T-helper 1 cell treated with Interleukin-12 subunit alpha and Interleukin-12 subunit beta and Interleukin-4 antibody, amounts not matched to agents 30 μg/mL and 1 μg/mL, for 36 hours (primary cell): Measurements from ENCODE around the gene GBA2.

ENCODE experiments used
- H3K27ac Mint-ChIP-seq: one replicate; pipeline ENCODE4 v1.8.0; 2021; ENCODE audit warnings: mild to moderate bottlenecking, mixed read lengths
- H3K27me3 Mint-ChIP-seq: one replicate; pipeline ENCODE4 v1.8.0; 2021; ENCODE audit warnings: low read depth, mixed read lengths
- H3K36me3 Mint-ChIP-seq: one replicate; pipeline ENCODE4 v1.8.0; 2021; ENCODE audit warnings: low read depth, mixed read lengths
- H3K4me1 Mint-ChIP-seq: one replicate; pipeline ENCODE4 v1.8.0; 2021; ENCODE audit warnings: low read depth, mixed read lengths
- H3K4me3 Mint-ChIP-seq: one replicate; pipeline ENCODE4 v1.8.0; 2021; ENCODE audit warnings: mild to moderate bottlenecking, moderate library complexity, mixed read lengths
- H3K9me3 Mint-ChIP-seq: one replicate; pipeline ENCODE4 v1.8.0; 2021; ENCODE audit warnings: mixed read lengths

GBA2 gene

DNA sequence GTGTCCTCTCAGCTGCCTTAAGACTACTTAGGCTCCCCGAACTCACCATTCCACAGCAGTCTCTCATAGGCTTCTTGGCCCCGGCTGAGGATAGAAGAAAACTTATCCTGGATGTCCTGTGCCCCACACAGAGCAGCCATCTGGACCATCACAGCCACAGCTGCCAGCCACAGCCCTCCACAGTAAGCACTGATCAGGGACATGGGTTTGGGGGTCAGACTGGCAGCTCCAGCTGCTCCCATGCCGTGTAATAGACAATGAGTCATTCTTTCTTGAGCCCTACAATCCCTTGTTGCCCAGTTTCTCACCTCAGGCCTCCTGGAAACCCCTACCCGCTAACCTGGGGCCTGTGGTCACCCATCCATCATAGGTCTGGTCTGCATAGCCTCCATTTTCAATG is 10.8 kb downstream of the GBA2 start:
- Mint-ChIP-seq H3K27me3 (no peaks in the 10 kb centered on the region), H3K9me3 (no peaks in the 10 kb centered on the region), H3K4me3 (no peak overlapping the region), H3K27ac (no peak overlapping the region), H3K4me1 (peaks cover 21% of the 10 kb centered on the region), H3K36me3 (peaks cover 50% of the 10 kb centered on the region)

DNA sequence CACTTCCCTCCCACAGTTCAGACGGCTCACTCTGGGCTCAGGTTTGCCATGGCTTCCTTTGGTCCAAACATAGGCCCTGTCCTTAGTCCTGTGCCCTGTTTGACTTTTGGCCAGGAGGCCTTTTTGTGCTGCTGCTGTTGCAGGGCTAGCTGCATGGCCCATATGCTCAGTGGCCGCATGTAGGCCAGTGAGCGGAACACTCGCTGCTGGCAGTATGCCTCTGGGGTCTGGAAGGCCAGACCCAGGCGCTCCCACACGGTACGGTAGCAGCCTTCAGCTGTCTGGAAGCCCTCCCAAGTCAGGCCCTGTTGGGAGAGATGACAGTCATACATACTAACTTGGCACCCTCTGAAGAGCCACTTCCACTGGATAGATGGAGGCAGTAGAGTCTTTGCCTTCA is 11.9 kb downstream of the GBA2 start:
- peaks cover 21% of the 10 kb centered on the region for H3K4me1 Mint-ChIP-seq
- H3K27ac Mint-ChIP-seq, result no peak overlapping the region
- H3K9me3 Mint-ChIP-seq, result no peaks in the 10 kb centered on the region
- no peaks in the 10 kb centered on the region for H3K27me3 Mint-ChIP-seq
- no peak overlapping the region for H3K4me3 Mint-ChIP-seq
- peaks cover 43% of the 10 kb centered on the region for H3K36me3 Mint-ChIP-seq

DNA sequence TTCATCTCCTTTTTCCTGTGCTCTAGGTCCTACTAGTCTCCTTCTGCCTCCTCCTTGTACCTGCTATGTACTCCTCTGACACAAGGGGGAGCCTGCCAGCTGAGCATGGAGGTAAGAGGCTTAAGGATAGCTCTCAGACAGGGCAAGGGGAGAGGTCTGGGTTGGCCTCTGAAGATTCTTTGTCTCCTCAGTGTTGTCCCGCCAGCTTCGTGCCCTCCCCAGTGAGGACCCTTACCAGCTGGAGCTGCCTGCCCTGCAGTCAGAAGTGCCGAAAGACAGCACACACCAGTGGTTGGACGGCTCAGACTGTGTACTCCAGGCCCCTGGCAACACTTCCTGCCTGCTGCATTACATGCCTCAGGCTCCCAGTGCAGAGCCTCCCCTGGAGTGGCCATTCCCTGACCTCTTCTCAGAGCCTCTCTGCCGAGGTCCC is 12.8 kb downstream of the GBA2 start:
- Mint-ChIP-seq H3K9me3 (no peaks in the 10 kb centered on the region), H3K27me3 (no peaks in the 10 kb centered on the region)

GRCh38 chr9:35734096-35734495 is 14.9 kb downstream of the GBA2 start:
- Mint-ChIP-seq H3K27me3 (no peaks in the 10 kb centered on the region), H3K27ac (no peak overlapping the region), H3K9me3 (no peaks in the 10 kb centered on the region), H3K4me1 (peaks cover 18% of the 10 kb centered on the region), H3K36me3 (peaks cover 35% of the 10 kb centered on the region), H3K4me3 (no peak overlapping the region)

More for the DNA sequence above, 12.8 kb downstream of the GBA2 start:
- Mint-ChIP-seq H3K4me1 (peaks cover 16% of the 10 kb centered on the region), H3K27ac (no peak overlapping the region), H3K36me3 (peaks cover 37% of the 10 kb centered on the region), H3K4me3 (no peak overlapping the region)

GRCh38 chr9:35732800-35733541 is 16.1 kb downstream of the GBA2 start:
- Mint-ChIP-seq H3K27me3 (no peaks in the 10 kb centered on the region), H3K9me3 (no peaks in the 10 kb centered on the region), H3K4me1 (peaks cover 18% of the 10 kb centered on the region), H3K27ac (peak overlapping the region; percentile 92), H3K4me3 (peak overlapping the region; percentile 93), H3K36me3 (peaks cover 24% of the 10 kb centered on the region)

DNA sequence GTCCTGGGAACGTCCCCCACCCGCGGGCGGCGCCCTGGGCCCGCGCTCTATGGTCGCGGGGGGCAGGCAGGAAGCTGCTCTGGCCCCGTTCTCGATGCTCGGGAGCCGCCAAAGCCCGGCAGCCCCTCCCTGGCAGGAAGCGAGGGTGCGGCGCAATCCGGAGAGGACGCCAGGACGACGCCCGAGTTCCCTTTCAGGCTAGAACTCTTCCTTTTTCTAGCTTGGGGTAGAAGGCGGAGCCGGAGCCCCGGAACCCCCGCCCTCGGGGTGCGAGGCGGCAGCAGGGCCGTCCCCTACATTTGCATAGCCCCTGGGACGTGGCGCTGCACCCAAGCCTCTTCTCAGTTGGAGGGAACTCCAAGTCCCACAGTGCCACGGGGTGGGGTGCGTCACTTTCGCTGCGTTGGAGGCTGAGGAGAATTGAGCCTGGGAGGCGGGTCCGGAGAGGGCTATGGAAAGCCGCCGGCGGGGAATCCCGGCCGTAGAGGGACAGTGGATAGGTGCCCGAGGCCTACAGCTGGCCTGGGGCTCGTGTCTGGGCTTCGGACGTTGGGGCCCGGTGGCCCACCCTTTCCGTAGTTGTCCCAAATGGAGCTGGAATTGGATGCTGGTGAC is 16.7 kb downstream of the GBA2 start, which contains the start of the genes CREB3 and TLN1:
Gene CREB3, plus strand, starts transcription at position 482 of the 615 bp plus-strand sequence. Its CDS starts 107 bp downstream, at position 589.
Gene TLN1, minus strand, starts transcription at position 11 of the 615 bp plus-strand sequence. CDS start 6,501 bp downstream, outside the sequence.
- H3K4me3 Mint-ChIP-seq, result peak within 1 kb of the TSS; percentile 93
- no peaks in the 10 kb centered on the region for H3K9me3 Mint-ChIP-seq
- H3K36me3 Mint-ChIP-seq, result peaks cover 17% of the 10 kb centered on the region
- H3K4me1 Mint-ChIP-seq, result peaks cover 18% of the 10 kb centered on the region
- H3K27ac Mint-ChIP-seq, result peak within 1 kb of the TSS; percentile 92
- no peaks in the 10 kb centered on the region for H3K27me3 Mint-ChIP-seq

GRCh38 chr9:35731415-35732184 is 17.4 kb downstream of the GBA2 start:
- H3K36me3 Mint-ChIP-seq, result peaks cover 22% of the 10 kb centered on the region
- no peaks in the 10 kb centered on the region for H3K27me3 Mint-ChIP-seq
- peak overlapping the region; percentile 92 for H3K27ac Mint-ChIP-seq
- H3K4me3 Mint-ChIP-seq, result peak overlapping the region; percentile 93
- peaks cover 18% of the 10 kb centered on the region for H3K4me1 Mint-ChIP-seq
- H3K9me3 Mint-ChIP-seq, result no peaks in the 10 kb centered on the region

DNA sequence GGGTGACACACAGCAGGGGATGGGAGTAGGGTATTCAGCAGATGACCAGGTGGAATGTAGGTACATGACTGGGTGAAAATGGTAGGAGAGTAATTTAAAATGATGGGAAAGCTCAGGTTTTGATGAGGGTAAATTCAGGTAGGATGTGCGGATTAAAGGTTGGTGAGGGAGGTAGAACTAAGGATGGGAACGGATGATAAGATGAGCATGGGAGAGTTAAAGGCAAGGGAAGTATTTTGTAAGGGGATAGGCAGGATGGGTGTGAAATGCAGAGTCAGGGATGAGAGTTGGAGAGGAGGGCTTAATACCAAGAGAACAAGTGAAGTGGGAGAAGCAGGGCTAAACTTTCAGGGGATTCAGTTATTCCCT is 18.6 kb downstream of the GBA2 start:
- H3K27ac Mint-ChIP-seq, result peak overlapping the region; percentile 50
- peaks cover 15% of the 10 kb centered on the region for H3K4me1 Mint-ChIP-seq
- H3K27me3 Mint-ChIP-seq, result no peaks in the 10 kb centered on the region
- H3K9me3 Mint-ChIP-seq, result no peaks in the 10 kb centered on the region
- H3K4me3 Mint-ChIP-seq, result no peak overlapping the region
- peaks cover 21% of the 10 kb centered on the region for H3K36me3 Mint-ChIP-seq

DNA sequence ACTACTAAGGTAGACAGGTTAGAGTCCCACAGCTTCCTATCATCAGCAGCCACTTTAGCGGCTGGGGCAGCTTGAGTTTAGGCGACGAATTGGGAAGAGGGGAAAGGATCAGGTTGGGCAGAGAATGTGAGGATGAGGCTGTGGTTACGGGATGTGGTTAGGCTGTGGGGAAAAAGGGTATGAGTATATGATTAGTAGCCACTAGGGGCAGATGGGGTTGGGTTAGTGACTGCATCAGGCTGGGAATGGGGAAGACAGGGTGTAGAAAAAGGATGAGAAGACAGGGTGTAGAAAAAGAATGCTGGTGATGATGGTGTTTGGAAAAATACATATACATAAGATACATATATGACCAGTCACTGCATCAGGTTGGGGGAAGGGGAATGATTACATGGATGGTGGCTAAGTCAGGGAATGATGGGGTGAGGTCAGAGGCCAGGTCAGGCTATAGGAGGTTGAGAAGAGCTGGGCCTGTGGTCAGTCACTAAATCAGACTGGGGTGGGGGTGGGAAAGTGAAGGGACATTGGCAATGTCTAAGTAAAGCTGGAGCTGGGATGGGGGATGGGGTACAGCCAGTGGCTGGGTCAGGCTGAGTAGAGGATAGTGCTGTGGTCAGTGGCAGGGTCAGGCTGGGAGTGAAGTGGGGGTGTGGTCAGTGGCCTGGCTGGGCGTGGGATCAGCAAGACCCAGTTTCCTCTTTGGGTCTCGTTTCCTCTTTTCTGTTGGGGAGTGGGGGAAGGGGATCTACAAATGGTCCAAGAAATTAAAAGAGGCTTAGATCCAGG is 19.1 kb downstream of the GBA2 start:
- Mint-ChIP-seq H3K27ac (peak overlapping the region; percentile 50), H3K36me3 (peaks cover 17% of the 10 kb centered on the region), H3K9me3 (no peaks in the 10 kb centered on the region), H3K4me1 (peaks cover 12% of the 10 kb centered on the region), H3K4me3 (no peak overlapping the region), H3K27me3 (no peaks in the 10 kb centered on the region)

DNA sequence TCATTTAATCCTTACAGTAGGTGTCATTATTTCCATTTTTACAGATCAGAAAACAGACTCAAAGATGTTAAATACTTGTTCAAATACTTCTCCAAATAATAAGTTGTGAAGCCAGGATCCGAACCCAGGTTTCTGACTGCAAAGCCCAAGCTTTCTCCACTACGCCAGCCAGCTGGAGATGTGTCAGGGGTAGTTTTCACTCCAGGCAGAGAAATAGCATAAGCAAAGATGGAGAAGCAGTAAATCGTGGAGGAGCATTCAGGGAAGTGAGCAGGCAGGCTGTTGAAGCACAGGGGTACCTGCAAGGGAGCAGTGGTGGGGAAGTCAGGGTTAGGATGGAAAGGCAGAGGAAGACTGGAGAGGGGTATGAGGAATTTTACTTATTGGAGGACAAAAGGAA is 19.9 kb downstream of the GBA2 start:
- H3K27me3 Mint-ChIP-seq, result no peaks in the 10 kb centered on the region
- H3K27ac Mint-ChIP-seq, result no peak overlapping the region
- peaks cover 12% of the 10 kb centered on the region for H3K4me1 Mint-ChIP-seq
- peaks cover 20% of the 10 kb centered on the region for H3K36me3 Mint-ChIP-seq
- no peak overlapping the region for H3K4me3 Mint-ChIP-seq
- H3K9me3 Mint-ChIP-seq, result no peaks in the 10 kb centered on the region

GRCh38 chr9:35728041-35728971 is 20.7 kb downstream of the GBA2 start:
- Mint-ChIP-seq H3K27ac (no peak overlapping the region), H3K9me3 (no peaks in the 10 kb centered on the region), H3K27me3 (no peaks in the 10 kb centered on the region), H3K4me3 (no peak overlapping the region), H3K4me1 (peaks cover 12% of the 10 kb centered on the region), H3K36me3 (peaks cover 20% of the 10 kb centered on the region)

- H3K9me3 Mint-ChIP-seq, result no peaks in the 10 kb centered on the region
These were observed 21.4 kb downstream of the GBA2 start for GRCh38 chr9:35727676-35728040.

GRCh38 chr9:35726931-35727330 is 22.1 kb downstream of the GBA2 start:
- no peaks in the 10 kb centered on the region for H3K9me3 Mint-ChIP-seq
- H3K27me3 Mint-ChIP-seq, result no peaks in the 10 kb centered on the region
- H3K36me3 Mint-ChIP-seq, result peaks cover 25% of the 10 kb centered on the region
- H3K4me3 Mint-ChIP-seq, result peak overlapping the region; percentile 72
- H3K4me1 Mint-ChIP-seq, result peaks cover 8% of the 10 kb centered on the region
- peak overlapping the region; percentile 83 for H3K27ac Mint-ChIP-seq

More at GRCh38 chr9:35727676-35728040, 21.4 kb downstream of the GBA2 start:
- Mint-ChIP-seq H3K36me3 (peaks cover 20% of the 10 kb centered on the region), H3K4me1 (peaks cover 6% of the 10 kb centered on the region), H3K27ac (peak overlapping the region; percentile 83), H3K4me3 (no peak overlapping the region), H3K27me3 (no peaks in the 10 kb centered on the region)
